Liver (tissue), 9 donors: ENCODE results near the gene NBEA. TPM values are rescaled to one million over a fixed set of nuclear protein-coding genes. Genes with fewer than 3 reads are reported as not detected.

Source experiments
- DNase-seq: peaks from one replicate; pipeline ENCODE4 v3.0.0-alpha.2; 2017; ENCODE audit warnings: low spot score
- H3K27ac ChIP-seq, 2 donors: one replicate each; pipeline ENCODE4 v1.7.0; 2013; ENCODE audit warnings: inconsistent platforms in 2 of 2, low read length in 2 of 2, control low read depth in 1 of 2, low read depth in 1 of 2, mild to moderate bottlenecking in 1 of 2
- H3K27me3 ChIP-seq, 4 donors: one replicate each; pipeline versions ENCODE4 v1.6.1 to v1.7.0; 2013; ENCODE audit warnings: low read length in 3 of 4, inconsistent platforms in 1 of 4, mild to moderate bottlenecking in 1 of 4, moderate library complexity in 1 of 4; ENCODE audit not compliant: control insufficient read depth in 4 of 4, insufficient read depth in 4 of 4
- H3K36me3 ChIP-seq, 4 donors: one replicate each; pipeline versions ENCODE4 v1.6.1 to v1.7.0; 2013; ENCODE audit warnings: low read length in 3 of 4, mild to moderate bottlenecking in 3 of 4, low read depth in 1 of 4, moderate library complexity in 1 of 4; ENCODE audit not compliant: control insufficient read depth in 4 of 4, insufficient read depth in 3 of 4
- H3K4me1 ChIP-seq, 4 donors: one replicate each; pipeline versions ENCODE4 v1.6.1 to v1.7.0; 2013; ENCODE audit warnings: low read length in 3 of 4, mild to moderate bottlenecking in 3 of 4, moderate library complexity in 1 of 4; ENCODE audit not compliant: control insufficient read depth in 4 of 4, insufficient read depth in 4 of 4
- H3K4me3 ChIP-seq, 3 donors: one replicate each; pipeline versions ENCODE4 v1.6.1 to v1.7.0; 2013; ENCODE audit warnings: low read length in 3 of 3, control low read depth in 1 of 3, low read depth in 1 of 3, mild to moderate bottlenecking in 1 of 3
- H3K9ac ChIP-seq, 2 donors: one replicate each; pipeline ENCODE4 v1.7.0; 2013; ENCODE audit warnings: low read length in 2 of 2, mild to moderate bottlenecking in 2 of 2, moderate library complexity in 2 of 2, control low read depth in 1 of 2, low read depth in 1 of 2
- H3K9me3 ChIP-seq, 4 donors: one replicate each; pipeline versions ENCODE4 v1.6.1 to v1.7.0; 2013; ENCODE audit warnings: low read length in 3 of 4; ENCODE audit not compliant: control insufficient read depth in 4 of 4
- ATF3 ChIP-seq: IDR thresholded peaks from 2 replicates; pipeline ENCODE4 v1.6.1; 2016; ENCODE audit warnings: antibody characterized with exemption
- CTCF ChIP-seq: fragments of 150-350 bp; IDR thresholded peaks from 2 replicates; pipeline ENCODE4 v1.5.1; 2017; ENCODE audit warnings: improper control_type of control experiment, low read depth, low read length; ENCODE audit not compliant: missing input control
- EGR1 ChIP-seq, 2 donors: IDR thresholded peaks; 2 replicates each; pipeline ENCODE4 v1.6.1; 2016 to 2018; ENCODE audit warnings: antibody characterized with exemption in 2 of 2, low read depth in 2 of 2
- FOXA1 ChIP-seq: IDR thresholded peaks from 2 replicates; pipeline ENCODE4 v1.6.1; 2016; ENCODE audit warnings: antibody characterized with exemption
- FOXA2 ChIP-seq: IDR thresholded peaks from 2 replicates; pipeline ENCODE4 v1.6.1; 2016; ENCODE audit warnings: antibody characterized with exemption
- GABPA ChIP-seq, 2 donors: IDR thresholded peaks in 1 of 2; conservative IDR thresholded peaks in 1 of 2; 2 replicates each; pipeline ENCODE4 v1.6.1; 2016; ENCODE audit warnings: antibody characterized with exemption in 2 of 2, mild to moderate bottlenecking in 1 of 2, moderate library complexity in 1 of 2
- HNF4A ChIP-seq, 2 donors: conservative IDR thresholded peaks; 2 replicates each; pipeline ENCODE4 v1.6.1; 2016; ENCODE audit warnings: antibody characterized with exemption in 2 of 2, mild to moderate bottlenecking in 2 of 2
- HNF4G ChIP-seq: IDR thresholded peaks from 2 replicates; pipeline ENCODE4 v1.6.1; 2016; ENCODE audit warnings: antibody characterized with exemption
- JUND ChIP-seq, 2 donors: IDR thresholded peaks; 2 replicates each; pipeline ENCODE4 v1.6.1; 2016; ENCODE audit warnings: antibody characterized with exemption in 2 of 2
- MAX ChIP-seq: IDR thresholded peaks from 2 replicates; pipeline ENCODE4 v1.6.1; 2016; ENCODE audit warnings: antibody characterized with exemption
- NR2F2 ChIP-seq: IDR thresholded peaks from 2 replicates; pipeline ENCODE4 v1.6.1; 2016; ENCODE audit warnings: antibody characterized with exemption
- RAD21 ChIP-seq, 2 donors: IDR thresholded peaks; 2 replicates each; pipeline ENCODE4 v1.6.1; 2016; ENCODE audit warnings: antibody characterized with exemption in 2 of 2, mild to moderate bottlenecking in 2 of 2
- REST ChIP-seq: IDR thresholded peaks from 2 replicates; pipeline ENCODE4 v1.6.1; 2016; ENCODE audit warnings: antibody characterized with exemption, mild to moderate bottlenecking
- RXRA ChIP-seq, 2 donors: IDR thresholded peaks; 2 replicates each; pipeline ENCODE4 v1.6.1; 2017 to 2018; ENCODE audit warnings: antibody characterized with exemption in 2 of 2, mild to moderate bottlenecking in 1 of 2
- SP1 ChIP-seq: IDR thresholded peaks from 2 replicates; pipeline ENCODE4 v1.6.1; 2018; ENCODE audit warnings: antibody characterized with exemption, mild to moderate bottlenecking
- TAF1 ChIP-seq: conservative IDR thresholded peaks from 2 replicates; pipeline ENCODE4 v1.6.1; 2016; ENCODE audit warnings: antibody characterized with exemption, mild to moderate bottlenecking
- YY1 ChIP-seq: IDR thresholded peaks from 2 replicates; pipeline ENCODE4 v1.6.1; 2016; ENCODE audit warnings: antibody characterized with exemption, mild to moderate bottlenecking
- ZBTB33 ChIP-seq: IDR thresholded peaks from 2 replicates; pipeline ENCODE4 v1.6.1; 2016; ENCODE audit warnings: antibody characterized with exemption
- WGBS: extraction: QIAGEN DNeasy Blood & Tissue Kit; methylation state at CpG from one replicate; pipeline ENCODE4 v1.1.7; 2013; 5-methylcytosine and 5-hydroxymethylcytosine counted together
- polyA plus RNA-seq, 2 donors: library from polyadenylated mRNA; stranded (reverse) in 1 of 2; unstranded in 1 of 2; fragments of 200-250 nt in 1 of 2; fragments of >200 nt in 1 of 2; fragmentation: Nextera tagmentation in 1 of 2; extraction: Ambion mirVana in 1 of 2; gene quantifications; one replicate each; pipeline versions ENCODE4 v1.2.1 to v1.2.3, GENCODE V29; 2013 to 2015
- total RNA-seq, 2 donors: library from RNA; depleted of rRNA; stranded (reverse); fragments of >200 nt; gene quantifications; one replicate each; pipeline ENCODE4 v1.2.3, GENCODE V29; 2014
- donor health status: healthy.
- donor health status: healthy.
- donor health status: healthy.
- donor health status: healthy.
- donor health status: healthy.

The NBEA gene
- total and polyA plus RNA-seq, 4 donors, result 0.24 to 3.5 (median 1.4) TPM

- TF ChIP-seq FOXA2 (no peak), ZBTB33 (no peak), SP1 (no peak), GABPA (IDR thresholded peaks at IDR 0.05 in 1 of 2, conservative IDR thresholded peaks at IDR 0.05 in 1 of 2) (no peak), ATF3 (no peak), REST (no peak), RXRA (IDR thresholded peaks at IDR 0.05) (no peak), HNF4G (no peak), YY1 (no peak), CTCF (no peak), MAX (no peak), TAF1 (no peak), RAD21 (IDR thresholded peaks at IDR 0.05) (no peak), NR2F2 (no peak), JUND (IDR thresholded peaks at IDR 0.05) (no peak), EGR1 (IDR thresholded peaks at IDR 0.05; ENCODE audit: low read depth in 2 of 2) (no peak), FOXA1 (no peak), HNF4A (conservative IDR thresholded peaks at IDR 0.05) (no peak)
- 81% methylated on average over 1 of the region's 1 CpG for WGBS
- Histone ChIP-seq H3K9ac (no peak overlapping the region), H3K9me3 (no peaks in the 10 kb centered on the region), H3K36me3 (no peaks in the 10 kb centered on the region), H3K27ac (no peak overlapping the region), H3K27me3 (peaks cover 5 to 10% (median 9%) of the 10 kb centered on the region in 4 donors), H3K4me3 (no peak overlapping the region), H3K4me1 (peaks cover 2 to 12% (median 9%) of the 10 kb centered on the region in 4 donors)
- no peak for DNase-seq
Measured at GRCh38 chr13:35479706-35480105, 537.6 kb downstream of the NBEA start.
